ENCODE data around the gene GOLIM4.

The GOLIM4 gene

GRCh38 chr3:168096210-168096652 lies 507 bp upstream of the GOLIM4 start:
- no peak for DNase-seq

DNA sequence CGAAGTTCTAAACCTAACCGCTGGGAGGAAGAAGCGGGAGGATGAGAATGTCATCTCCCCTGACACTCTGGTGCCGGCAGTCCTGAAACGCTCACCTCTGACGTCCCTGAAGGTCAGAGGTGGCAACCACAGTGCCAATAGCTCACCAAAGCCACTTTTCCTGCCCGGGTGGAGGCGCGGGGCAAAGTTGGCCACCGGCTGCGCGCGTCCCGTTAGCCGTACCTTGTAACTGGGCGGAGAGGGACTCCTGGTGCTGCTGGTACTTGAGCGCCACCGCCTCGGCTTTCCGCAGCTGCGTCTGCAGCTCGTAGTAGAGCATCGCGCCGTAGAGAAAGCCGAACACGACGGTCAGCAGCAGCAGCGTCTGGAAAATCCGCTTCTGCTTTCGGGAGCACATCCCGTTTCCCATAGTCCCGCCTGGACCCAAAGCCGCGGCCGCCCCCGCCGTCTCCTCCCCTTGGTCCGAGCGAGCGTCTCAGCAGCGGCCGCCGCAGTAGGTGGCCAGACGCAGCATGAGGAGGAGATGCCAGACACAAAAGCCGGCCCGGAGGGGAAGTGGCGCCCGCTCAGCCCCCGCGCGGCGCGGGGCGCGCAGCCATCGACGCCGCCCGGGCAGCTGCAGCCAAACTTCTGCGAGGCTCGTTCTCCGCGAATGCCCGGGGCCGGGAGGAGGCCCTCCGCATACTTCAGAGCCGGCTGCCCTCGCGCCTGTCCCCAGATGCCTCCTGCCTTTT lies 680 bp downstream of the GOLIM4 start:
- peak; percentile 26 for DNase-seq

- DNase-seq = no peak
Measured at GRCh38 chr3:168094580-168094876, 1.2 kb downstream of the GOLIM4 start.

DNA sequence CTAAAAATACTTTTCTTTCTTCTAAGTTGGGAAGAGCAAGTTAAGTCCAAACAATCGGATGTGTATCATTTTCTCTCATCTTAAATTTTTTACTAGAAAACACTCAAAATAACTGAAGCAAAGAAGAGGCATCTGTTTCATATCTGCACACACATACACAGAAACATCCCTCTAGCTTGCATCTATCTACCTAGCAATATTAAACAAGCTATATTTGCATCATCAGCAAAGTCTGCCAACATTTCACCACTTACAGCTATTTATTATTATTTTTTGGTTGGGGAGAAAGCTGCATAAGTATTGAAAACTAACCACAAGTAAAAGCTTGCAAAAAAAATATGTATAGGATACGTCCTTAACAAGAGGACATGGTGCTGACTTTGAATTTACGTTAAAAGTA lies 1.9 kb downstream of the GOLIM4 start:
- no peak for DNase-seq

- DNase-seq = no peak
Measured at GRCh38 chr3:168093229-168093628, 2.5 kb downstream of the GOLIM4 start.

GRCh38 chr3:168091941-168092340 lies 3.8 kb downstream of the GOLIM4 start:
- DNase-seq = no peak

- DNase-seq = no peak
Measured at GRCh38 chr3:168091302-168091858, 4.3 kb downstream of the GOLIM4 start.

DNA sequence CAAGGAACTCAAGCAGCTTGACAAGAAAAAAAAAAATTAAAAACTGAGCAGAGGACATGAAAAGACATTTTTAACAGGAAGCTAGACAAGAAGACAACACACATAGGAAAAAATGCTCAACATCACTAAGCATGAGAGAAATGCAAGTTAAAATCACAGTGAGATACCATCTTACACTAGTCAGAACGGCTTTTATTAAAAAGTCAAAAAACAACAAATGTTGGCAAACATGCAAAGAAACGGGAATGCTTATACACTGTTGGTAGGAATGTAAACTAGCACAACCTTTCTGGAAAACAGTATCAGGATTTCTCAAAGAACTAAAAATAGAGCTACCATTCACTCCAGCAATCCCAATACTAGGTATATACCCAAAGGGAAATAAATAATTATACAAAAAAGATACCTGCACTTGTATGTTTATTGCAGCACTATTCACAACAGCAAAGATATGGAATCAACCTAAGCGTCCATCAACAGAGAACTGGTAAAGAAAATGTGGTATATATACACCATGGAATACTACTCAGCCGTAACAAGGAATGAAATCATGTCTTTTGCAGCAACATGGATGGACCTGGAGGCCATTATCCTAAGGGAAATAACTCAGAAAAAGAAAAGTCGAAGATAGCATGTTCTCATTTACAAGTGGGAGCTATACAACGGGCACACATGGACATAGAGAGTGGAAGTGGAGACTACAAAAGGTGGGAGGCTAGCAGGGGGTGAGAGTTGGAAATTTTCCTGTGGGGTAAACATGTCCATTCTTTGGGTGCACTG lies 5.2 kb downstream of the GOLIM4 start:
- DNase-seq = no peak

GRCh38 chr3:168089179-168089771 lies 6.4 kb downstream of the GOLIM4 start:
- no peak for DNase-seq

DNA sequence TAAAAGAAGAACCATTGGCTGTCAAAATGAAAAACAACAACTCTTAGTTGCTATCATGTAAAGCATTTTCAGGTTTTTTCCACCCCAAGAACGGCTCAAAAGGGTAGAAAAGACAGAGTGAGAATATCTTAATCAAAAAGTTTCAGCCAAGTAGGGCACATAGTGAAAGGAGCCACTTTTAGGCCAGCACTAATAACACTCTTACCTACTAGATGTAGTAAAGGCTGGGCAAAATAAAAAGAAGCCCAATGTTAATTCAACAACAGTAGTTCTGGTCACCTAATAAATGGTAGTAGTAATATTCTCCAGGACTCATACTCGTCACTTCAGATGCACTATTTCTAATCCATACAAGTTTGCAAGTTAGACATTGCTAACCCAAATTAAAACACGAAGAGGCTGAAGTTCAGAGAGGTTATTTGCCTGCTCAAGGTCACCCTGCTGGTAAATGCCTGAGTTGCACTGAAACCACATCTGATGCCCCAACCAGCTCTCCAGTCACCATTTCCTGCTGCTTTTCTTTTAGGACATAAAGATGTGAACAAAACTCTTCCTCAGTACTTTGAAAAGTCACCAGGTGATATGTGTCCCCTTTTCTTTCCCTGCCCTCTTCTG lies 7.5 kb downstream of the GOLIM4 start:
- DNase-seq = no peak

DNA sequence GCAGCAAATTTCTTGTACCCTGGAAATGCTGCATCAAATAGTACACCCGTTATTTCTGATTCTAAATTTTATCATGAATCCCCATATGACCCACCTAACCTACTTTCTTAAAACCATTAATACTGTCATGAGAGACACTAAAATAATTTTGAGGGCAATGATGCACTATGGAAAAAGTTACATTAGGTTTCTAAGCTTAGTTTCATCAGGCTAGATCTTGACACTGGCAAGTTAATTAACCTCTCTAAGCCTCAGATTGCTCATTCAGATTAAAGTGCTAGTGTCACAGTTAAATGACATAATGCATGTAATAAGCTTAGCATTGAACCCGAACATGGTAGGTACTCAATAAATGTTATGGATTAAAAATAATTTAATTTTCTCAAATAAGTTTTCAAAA lies 8.2 kb downstream of the GOLIM4 start:
- DNase-seq = no peak

DNA sequence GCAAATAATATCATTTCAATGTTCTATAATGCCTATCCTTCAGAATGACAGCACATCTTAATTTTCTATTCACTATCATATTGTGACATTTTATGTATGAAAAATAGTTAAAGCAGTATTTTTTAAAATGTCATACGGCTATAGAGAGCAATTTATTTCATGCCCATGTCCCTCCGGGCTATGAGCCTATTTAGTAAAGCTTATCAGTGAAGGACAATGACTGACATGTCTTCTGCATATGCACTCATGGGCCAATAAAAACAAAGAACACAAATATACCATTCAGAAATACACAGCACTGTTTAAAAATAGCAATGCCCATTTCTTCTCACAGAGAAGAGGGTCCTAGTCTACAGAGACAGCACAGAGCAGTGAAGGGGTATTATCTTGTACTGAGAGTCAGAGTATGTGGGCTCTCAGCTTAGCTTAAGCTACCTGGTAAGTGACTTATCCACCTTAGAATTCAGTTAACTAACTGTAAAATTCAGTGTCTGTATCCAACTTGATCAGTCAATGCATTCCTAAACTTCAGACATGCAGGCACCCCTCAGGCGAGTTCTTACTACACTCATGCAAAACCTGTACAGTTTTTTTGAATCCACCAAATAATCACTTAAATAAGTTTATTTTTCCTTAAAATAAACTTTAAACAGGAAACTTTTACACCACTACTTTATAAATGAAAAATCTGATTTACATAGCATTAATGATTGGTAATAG lies 9.0 kb downstream of the GOLIM4 start:
- DNase-seq = no peak

DNA sequence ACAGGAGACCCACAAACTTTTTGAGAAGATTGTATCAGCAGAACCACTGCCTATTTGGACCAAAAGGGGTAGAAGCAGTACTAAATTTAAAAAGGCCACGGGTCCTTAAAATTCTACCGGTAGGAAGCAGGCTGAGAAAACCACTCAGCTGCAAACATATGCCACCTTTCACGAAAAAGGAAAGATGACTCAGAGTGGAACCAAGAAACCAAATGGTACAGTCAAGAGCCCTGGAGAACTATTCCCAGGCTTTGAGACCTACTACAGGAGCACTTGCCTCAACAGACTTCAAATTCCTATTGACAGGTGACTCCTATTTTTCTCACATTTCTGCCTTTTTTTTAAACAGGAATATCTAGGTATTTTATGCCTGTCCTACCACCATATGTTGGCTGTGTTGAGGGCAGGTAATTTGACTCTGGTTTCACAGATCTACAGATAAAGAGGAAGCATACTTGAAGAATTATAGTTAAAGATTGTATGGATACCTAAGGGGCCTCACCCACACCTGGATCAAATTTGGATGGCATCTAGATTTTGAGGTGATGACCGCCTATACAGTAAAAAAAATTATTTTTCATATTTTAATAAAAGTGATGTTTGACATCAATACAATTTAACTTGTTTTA lies 10.1 kb downstream of the GOLIM4 start:
- DNase-seq = no peak

DNA sequence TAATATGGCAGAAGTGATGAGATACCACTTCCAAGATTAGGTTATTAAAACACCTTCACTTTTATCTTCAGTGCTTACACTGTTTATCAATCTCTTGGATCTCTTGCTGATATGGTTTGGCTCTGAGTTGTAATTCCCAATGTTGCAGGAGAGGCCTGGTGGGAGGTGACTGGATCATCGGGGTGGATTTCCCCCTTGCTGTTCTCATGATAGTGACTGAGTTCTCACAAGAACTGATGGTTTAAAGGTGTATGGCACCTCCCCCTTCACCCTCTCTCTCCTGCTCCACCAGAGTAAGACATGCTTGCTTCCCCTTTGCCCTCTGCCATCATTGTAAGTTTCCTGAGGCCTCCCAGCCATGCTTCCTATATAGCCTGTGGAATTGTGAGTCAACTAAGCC lies 11.8 kb downstream of the GOLIM4 start:
- no peak for DNase-seq

GRCh38 chr3:168081856-168082255 lies 13.9 kb downstream of the GOLIM4 start:
- no peak for DNase-seq

DNA sequence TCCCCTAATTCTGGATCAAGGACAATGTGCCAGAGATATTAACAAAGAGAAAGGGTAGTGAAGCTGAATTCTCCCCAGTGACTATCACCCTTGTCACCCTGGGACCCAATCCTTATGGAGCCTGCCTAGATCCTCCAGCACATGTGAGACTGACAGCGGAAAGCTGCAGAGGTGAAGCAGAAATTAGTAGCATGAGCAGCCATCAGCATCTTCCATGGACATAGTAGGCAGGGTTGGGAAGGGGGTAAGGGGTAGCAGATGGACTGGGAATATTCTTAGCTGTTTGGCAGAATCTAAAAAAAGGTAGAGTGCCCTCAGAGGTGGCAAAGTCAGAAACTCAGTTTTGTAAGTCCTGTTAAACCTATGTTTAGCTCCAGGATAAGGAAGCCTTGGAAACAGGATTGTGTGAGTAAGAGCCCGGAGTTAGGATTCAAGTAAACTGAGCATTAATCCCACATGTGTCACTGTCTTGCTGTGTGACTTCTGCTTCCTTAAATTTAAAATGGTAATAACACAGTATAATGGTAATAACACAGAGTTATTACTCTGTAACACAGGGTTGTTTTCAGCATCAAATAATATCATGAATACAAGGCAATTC lies 14.5 kb downstream of the GOLIM4 start:
- no peak for DNase-seq

DNA sequence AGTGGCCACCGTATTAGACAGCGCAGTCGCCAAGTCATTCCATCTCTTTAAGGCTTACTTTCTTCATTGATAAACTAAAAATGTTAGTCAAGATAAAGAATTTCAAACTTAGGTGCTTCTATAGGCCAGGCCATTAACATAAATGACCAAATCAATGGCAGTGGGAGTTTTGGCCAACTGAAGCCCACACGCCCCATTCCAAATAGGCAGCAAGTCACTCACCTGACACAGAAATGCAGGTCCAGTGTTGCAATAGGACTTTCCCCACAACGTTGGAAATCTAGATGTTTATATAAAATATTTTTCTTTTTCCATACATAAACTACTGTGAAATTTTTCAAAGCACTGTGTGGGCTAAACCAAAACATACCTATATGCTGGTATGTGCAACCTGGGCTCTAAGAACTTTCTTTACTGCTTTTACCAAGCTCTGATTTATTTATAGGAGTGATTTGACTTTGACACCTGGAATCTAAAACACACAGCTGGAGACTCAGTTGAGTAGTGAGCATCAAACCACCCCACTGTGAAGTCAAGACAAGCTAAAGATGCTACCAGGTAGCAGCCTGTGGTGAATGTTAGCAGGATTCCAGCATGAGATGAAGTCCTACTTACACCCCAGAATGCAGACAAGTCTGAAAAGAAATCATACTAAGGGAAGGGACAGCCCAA lies 15.1 kb downstream of the GOLIM4 start:
- DNase-seq = no peak

GRCh38 chr3:168080022-168080421 lies 15.7 kb downstream of the GOLIM4 start:
- no peak for DNase-seq

- no peak for DNase-seq
Measured at GRCh38 chr3:168077091-168077490, 18.6 kb downstream of the GOLIM4 start.

DNA sequence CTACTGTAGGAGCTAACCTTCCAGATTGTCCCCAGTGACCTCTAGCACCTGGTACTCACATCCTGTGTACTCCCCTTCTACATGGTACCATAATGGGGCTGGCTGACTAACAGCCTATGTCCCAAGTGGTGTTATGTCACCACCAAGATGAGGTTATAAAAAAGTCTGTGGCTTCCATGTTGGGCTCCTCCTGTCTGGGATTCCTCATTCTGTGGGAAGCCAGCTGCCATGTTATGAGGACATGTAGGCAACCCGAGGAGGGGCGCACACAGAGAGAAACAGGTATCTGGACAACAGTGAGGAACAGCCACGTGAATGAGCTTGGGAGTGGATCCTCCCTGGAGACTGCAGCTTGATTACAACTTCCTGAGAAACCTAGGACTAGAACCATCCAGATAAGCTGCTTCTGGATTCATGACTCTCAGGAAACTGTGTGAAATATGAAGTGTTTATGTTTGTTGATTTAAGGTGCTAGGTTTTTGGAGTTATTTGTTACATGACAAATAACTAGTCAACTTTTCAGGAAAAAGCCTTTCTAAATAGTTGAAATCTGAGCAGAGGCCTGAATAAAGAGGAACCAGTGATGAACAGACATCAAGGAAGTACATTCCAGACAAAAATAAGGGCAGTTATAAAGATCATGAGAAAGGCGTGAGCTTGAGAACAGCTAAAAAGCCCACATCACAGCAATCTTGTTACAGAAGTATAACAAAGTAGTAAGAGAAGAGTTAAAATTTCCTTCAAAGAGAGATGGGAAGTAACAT lies 21.7 kb downstream of the GOLIM4 start:
- no peak for DNase-seq

DNA sequence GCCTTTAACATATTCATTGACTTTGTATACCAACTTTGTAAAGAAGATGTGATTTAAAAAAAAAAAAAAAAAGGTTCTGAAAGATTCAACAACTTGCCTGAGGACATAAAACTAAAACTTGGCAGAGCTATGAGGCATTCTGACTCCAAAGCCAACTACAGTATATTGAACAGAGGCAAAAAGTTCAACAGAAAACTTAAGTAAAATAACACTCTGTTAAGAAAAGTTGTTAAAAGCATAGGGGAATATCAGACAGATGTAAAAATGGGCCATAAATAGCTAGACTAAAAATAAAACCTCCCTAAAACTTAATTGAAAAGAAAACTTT lies 23.4 kb downstream of the GOLIM4 start:
- DNase-seq = no peak

Measured in activated CD8-positive, alpha-beta memory T cell treated with anti-CD3 and anti-CD28 coated beads, Interleukin-2, amount 50 U/mL, for 4 hours (primary cell).